GM18502 (cell line): ENCODE measurements around the gene SAE1.
"Not testable (repeated sequence)": the region's sequence is repeated elsewhere in the genome, so short reads cannot be mapped to it uniquely, and the experiment has no call there.

ENCODE experiments used
- ATAC-seq: cut with Tn5 transposase; IDR thresholded peaks from one replicate; pipeline ENCODE4 v1.9.1; 2021; ENCODE audit warnings: mild to moderate bottlenecking; ENCODE audit not compliant: unreplicated experiment, poor library complexity

Gene SAE1

GRCh38 chr19:47130589-47131227, at the start of gene SAE1:
SAE1 (plus strand) TSS chr19:47130835; CDS start chr19:47130931, 96 bp downstream.
- ATAC-seq, result peak; percentile 78

GRCh38 chr19:47081095-47081494, 49.5 kb upstream of the SAE1 start:
- ATAC-seq, result no peak

- ATAC-seq, result no peak
These were observed 48.1 kb upstream of the SAE1 start for GRCh38 chr19:47082493-47082892.

- ATAC-seq, result no peak
These were observed 45.7 kb upstream of the SAE1 start for GRCh38 chr19:47084879-47085439.

GRCh38 chr19:47086280-47086679, 44.4 kb upstream of the SAE1 start:
- no peak for ATAC-seq

GRCh38 chr19:47089767-47090350, 40.8 kb upstream of the SAE1 start:
- ATAC-seq, result no peak

- no peak for ATAC-seq
These were observed 37.4 kb upstream of the SAE1 start for GRCh38 chr19:47093254-47093653.

- peak; percentile 70 for ATAC-seq
These were observed 36.8 kb upstream of the SAE1 start for GRCh38 chr19:47093841-47094240.

GRCh38 chr19:47094557-47095475, 35.8 kb upstream of the SAE1 start:
- no peak for ATAC-seq

- no peak for ATAC-seq
These were observed 35.0 kb upstream of the SAE1 start for GRCh38 chr19:47095476-47096099.

GRCh38 chr19:47096100-47096704, 34.4 kb upstream of the SAE1 start:
- no peak for ATAC-seq

GRCh38 chr19:47096721-47097120, 33.9 kb upstream of the SAE1 start:
- no peak for ATAC-seq

GRCh38 chr19:47097396-47098201, 33.0 kb upstream of the SAE1 start:
- no peak for ATAC-seq

GRCh38 chr19:47098608-47099007, 32.0 kb upstream of the SAE1 start:
- no peak for ATAC-seq

- no peak for ATAC-seq
These were observed 31.0 kb upstream of the SAE1 start for GRCh38 chr19:47099576-47100050.

GRCh38 chr19:47100290-47100689, 30.3 kb upstream of the SAE1 start:
- no peak for ATAC-seq

- ATAC-seq, result not testable (repeated sequence)
These were observed 29.5 kb upstream of the SAE1 start for GRCh38 chr19:47101116-47101515.

- no peak for ATAC-seq
These were observed 28.1 kb upstream of the SAE1 start for GRCh38 chr19:47102346-47103060.
